GM19193 (cell line): Measurements from ENCODE around the gene CTSE.

Experiments used
- POLR2A ChIP-seq: IDR thresholded peaks from 4 replicates; pipeline ENCODE4 v1.6.1; 2011; ENCODE audit not compliant: insufficient read depth, insufficient read length; ENCODE audit errors: extremely low read depth

The CTSE gene

DNA sequence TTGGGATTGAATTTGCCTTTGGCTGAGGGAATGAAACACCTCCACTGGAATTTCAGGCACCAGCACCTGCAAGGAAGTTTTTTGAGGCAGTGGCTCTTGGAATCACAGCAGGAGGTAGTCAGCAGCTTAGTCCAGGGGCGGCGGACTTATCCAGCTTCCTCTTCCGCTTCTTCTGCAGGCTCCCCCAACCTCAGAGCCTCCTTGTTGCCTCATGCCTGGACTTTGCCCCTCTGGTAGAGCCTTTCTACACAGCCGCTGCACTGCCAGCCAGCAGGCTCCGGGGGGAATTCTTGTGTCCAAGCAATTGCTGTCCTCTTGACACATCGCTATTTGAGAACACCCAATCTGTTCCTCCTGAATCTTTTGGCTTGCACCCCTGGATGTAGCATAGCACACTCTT is 24.9 kb upstream of the CTSE start:
- TF ChIP-seq POLR2A, result peak; percentile 12

DNA sequence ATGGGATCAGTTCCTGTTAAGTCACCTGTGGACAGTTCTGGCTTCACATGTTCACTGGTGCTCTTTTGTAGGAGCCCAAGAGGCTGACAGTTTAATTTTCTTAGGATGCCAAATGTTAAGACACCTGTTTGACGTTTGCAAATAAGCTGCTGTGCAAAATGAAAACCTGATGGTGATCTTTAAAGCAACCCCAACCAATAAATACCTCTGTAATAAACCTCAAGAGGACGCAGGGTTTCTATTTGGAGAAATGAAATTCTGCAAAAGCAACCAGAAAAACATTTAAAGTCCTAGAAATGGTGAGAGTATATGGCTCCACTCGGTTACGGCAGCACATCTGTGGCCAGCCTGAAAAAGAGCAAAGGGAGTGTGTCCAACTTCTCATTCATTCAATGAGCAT is 23.6 kb upstream of the CTSE start:
- no peak for TF ChIP-seq POLR2A

DNA sequence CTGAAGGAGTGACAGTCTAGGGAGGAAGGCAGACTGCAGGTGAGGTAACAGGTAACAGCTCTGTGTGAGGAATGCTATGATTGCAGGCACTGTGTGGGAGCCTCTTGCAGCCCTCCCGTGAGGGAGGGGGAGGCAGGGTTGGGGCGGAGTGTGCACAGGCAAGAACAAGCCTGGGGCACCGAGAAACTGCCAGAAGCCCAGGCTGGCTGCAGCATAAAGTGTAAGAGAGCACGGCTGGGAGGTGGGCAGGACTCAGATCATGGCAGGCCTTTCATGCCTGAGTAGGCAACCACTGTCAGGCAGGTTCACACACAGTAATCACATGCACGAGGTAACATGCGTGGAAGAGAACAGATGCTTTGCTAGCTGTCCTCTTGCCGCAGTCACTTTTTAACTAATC is 17.9 kb upstream of the CTSE start:
- TF ChIP-seq POLR2A, result peak; percentile 42

DNA sequence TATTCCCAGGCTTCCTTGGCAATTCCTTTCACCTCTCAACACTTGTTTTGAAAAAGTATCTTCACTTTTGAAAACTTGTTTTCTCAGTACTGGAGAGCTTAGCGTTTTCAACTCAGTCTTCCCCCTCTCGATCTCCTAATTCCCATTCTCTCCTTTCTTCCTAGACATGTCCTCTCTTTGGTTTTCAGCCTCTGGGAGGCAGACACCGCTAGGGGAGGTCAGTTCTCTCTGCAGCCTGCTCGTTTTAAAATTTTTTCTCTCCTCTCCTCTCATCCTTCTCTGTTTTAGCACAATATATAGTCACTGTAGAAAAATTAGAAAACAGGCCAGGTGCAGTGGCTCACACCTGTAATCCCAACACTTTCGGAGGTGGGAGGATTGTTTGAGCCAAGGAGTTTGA is 16.6 kb upstream of the CTSE start:
- TF ChIP-seq POLR2A, result no peak

DNA sequence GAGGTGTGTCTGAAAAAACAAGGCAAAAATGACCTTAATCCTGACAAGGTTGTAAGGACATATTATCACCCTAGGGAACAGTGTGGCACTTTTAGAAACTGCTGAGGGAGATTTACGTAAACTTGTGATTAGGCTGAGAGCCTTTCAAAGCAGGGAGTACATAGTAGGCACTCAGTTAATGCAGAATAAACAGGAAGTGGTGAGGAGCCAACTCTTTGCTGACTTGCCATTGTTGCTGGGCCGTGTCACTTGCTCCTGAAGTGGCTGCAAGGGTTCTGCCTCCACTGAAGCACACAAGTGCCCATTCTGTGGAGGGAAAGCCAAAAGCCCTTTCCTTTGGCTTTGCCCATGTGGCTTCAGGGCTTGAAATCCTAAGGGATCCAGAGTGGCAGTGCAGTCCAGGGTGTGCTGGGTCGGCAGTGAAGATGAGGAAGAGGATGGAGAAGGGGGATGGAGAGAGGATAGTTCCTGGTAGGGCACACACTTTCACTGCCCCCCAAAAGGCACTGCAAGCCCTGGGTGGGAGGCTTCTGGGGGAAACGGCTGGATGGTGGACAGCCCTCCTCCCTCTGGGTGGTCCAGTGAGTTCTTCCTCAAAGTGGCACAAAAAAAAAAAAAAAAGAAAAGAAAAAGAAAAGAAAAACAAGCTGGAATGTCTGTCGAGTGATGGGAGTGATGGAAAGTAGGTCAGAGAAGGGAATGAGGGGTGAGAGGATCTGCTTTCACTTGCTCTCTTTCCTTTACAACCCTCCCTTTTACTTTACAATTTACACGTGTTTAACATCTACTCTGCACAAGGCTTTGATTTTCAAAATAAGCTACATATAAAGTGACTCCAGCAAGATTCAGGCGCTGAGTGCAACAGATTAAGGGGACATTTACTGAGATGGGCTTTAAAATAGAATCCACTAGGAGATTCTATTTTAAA is 15.6 kb upstream of the CTSE start:
- no peak for TF ChIP-seq POLR2A

DNA sequence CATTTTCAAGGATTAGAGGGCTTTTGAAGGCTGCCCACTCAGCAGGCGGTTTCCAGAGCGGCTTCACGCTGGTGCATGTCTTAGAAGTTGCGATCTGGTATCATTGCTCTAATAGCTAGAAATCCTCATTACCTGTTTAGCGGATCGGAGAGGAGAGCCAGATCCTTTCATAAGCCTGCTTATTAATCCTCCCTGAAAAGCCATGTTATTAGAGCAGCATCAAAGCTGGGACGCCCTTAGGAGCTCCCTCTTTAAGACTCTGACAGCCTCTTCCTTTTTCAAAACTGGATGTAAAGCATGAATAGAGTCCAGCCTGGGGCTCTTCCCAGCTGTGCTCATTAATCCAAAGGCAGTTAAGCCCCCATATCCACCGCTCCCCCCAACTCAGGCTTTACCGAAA is 13.9 kb upstream of the CTSE start:
- TF ChIP-seq POLR2A, result peak; percentile 47

DNA sequence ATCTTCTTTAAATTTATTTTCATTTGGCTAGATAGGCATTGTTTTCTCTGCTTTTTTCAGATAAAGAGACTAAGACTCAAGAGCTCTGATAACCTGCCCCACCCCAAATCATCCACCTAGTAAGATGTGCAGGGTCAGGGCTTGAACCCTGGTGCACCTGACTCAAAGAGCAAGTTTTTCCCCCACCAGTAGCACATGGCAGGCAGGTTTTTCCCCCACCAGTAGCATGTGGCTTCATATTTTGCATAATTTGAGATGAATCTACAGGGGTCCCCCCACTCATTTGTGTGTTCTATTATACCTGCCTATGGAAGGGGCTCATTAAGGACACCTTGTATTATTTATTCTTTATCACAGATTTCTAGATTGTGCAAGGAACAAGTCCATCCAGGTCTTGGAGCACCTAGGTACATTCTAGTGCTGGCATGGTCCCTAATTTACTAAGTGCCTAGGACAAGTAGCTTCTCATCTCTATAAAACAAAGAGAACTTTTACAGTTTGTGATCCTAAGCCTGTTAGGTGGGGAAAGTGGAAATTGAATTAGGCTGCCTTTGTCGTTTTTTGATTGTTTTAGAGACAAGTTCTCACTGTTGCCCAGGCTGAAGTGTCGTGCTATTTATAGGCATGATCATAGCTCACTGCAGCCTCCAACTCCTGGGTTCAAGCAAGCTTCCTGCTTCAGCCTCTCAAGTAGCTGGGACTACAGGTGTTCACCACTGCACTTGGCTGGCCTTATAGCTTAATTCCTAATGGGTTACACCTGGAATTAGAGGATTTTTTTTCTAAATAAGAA is 13.2 kb upstream of the CTSE start:
- peak; percentile 47 for TF ChIP-seq POLR2A

DNA sequence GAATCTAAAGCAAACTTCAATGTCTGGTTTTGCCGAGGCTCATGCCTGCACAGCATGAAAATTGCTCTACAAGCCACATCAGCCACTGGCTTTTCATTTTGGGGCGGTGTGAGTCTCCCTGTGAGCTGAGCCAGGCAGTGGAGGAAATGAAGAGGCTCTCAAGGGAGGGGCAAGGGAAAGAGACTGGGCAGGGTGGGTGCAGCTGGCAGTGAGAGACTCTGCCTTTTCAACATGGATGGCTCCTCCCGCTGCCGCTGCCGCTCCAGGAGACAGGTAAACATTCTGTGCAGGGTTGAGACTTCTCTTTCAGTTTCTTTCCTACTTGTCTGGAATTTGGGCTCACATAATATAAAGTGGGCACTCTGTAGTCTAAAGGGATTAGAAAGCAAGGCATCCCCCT is 11.3 kb upstream of the CTSE start:
- peak; percentile 58 for TF ChIP-seq POLR2A

DNA sequence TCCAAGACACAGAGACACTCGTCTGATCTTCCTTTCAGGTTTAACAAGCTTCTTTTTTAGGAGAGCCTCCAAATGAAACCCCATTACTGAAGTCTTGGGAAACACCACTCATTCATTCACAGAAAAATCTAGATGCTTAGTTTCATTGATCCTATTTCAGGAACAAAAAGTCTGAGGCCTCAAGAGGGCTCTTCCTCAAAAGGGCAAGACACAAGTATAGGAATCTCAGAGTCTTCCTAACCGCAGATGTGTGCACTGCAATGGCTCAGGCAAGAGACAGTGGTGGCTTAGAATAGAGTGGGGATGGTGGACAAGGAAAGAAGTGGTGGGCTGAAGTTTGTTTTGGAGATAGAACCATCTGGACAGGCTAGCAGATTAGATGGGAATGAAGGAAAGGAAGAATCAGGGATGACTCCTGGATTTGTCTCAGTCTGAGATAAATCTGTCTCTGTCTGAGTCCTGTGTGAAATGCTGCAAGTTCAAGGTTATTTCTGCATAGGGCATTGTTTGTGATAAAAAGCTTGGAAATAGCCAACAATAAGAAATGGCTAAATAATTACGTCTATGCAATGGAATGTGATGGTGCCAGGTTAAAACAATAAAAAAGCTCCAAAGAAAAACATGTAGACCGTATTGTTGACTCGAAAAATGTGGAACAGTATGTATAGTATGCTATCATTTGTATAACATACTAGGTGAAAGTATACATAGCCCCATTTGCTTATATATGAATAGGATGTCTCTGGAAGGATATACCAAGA is 8.9 kb upstream of the CTSE start:
- TF ChIP-seq POLR2A, result no peak

DNA sequence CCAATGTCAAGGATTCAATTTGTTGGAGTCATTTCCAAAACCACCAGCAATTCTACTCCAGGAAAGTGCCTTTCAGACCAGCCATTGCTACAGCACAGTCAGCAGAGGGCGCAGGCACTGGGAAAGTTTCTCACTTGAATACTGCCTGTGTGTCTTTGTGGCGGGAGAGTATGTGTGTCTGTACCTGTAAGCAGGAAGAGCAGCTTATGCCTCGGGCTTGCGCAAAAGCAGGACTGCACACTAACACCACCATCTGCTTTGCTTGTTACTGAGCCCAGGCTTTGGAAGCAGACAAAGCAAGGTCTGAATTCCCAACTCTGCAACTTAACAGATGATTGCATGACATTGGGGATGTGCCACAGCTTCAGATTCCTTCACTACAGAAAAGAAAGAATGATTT is 7.0 kb upstream of the CTSE start:
- no peak for TF ChIP-seq POLR2A

DNA sequence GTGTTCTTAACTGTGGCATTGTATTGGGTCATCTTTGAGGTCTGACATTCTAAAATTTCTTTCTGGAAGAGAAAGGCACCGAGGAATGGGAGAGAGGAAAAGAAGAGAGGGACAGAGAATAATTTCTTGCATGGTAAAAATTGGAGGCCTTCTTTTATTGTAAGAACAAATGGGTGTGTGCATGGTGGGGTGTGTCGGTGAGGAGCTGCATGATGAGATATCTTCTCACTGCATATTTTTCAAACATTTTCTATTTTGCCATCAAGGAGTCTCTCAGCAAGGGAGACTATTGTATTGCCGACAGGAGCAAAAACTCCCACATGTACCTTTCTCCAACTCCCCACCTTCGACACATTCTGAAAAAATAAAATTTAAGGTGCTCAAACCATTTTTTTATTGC is 6.5 kb upstream of the CTSE start:
- TF ChIP-seq POLR2A, result no peak

DNA sequence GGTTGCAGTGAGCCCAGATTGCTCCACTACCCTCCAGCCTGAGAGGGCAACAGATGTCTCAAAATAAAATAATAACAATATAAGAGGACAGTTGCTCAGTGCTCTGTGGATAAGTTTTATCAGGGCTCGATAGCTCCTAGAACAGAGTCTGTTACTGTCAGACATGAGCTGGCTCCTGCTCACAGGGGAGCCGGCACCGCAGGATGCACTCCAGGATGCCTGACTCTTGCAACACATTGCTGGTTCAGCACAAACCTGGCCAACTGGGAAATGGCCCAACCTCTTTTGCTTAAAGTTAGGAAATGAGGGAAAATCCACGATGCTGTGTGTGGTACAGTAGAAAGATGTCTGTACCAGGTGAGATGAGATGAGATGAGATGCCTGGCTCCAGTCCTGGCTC is 5.8 kb upstream of the CTSE start:
- TF ChIP-seq POLR2A, result no peak

DNA sequence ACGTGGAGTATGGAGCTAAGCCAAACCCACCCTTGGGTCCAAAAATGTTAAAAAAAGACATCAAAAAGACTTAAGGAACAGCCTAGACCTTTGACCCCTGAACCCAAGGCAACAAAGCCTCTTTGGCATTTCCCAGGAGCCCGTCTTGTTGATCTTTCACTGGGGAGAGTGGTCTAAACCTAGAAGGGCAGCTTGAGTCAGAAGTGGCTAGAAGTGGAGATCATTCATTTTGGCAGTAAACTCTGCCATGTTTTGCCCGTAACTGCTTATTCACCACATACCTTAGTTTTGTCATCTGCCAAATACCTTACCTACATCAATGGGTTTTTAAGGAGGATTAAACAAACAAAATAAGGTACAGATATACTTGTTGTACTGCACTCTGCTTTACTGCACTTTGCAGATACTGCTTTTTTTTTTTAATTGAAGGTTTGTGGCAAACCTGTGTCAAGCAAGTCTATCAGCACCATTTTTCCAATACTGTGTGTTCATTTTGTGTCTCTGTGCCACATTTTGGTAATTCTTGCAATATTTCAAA is 1.7 kb upstream of the CTSE start:
- no peak for TF ChIP-seq POLR2A

DNA sequence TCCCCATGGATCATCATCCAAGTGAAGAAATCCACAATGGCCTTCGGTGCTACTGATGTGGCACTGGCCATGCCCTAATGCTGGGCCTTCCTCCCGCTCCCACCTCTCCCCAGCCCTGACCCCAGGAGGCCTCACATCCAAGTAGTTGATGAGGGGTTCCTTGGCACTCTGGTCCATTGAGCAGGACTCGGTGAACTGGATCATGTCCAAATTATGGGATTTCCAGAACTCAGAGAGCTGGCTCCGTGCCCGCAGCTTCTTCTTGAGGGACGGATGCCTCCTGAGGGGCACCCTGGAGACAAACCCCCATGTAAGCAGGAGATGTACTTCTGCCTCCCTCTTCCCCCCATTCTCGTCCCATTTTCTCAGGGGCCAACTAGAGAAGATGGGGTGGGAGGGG is 929 bp downstream of the CTSE start:
- no peak for TF ChIP-seq POLR2A

DNA sequence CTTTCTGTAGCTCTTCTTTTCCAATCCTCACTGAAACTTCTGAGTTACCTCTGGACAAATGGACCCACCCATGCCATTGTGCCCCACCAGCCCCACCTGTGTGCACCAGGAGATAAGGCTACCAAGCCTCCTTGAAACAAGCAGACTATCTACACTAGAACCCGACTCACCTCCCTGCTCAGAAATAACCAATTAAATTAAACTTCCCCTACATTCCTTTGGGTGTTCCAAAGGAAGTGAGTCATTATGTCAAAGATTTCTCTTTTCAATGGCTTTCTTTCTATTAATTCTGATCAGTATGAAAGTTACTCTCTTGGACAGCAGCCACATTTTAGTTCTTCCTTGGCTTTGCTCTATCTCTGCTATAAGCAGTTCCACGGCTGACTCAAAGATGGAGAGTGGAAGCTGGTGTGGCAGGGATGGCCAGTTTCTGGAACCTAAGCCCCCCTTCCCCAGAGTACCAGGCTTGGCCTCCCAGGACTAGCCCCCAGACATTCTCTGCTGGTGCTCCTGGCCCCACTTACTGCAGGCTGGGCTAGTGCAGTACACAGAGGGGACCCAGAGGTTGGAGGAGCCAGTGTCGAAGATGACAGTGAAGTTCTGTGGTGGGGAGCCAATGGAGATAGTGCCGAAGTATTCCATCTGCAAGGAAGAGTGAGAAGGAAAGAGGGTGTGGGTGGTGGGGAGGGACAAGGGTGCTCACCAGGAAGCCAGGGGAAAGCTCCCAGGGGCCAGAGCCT is 1.9 kb downstream of the CTSE start:
- no peak for TF ChIP-seq POLR2A

DNA sequence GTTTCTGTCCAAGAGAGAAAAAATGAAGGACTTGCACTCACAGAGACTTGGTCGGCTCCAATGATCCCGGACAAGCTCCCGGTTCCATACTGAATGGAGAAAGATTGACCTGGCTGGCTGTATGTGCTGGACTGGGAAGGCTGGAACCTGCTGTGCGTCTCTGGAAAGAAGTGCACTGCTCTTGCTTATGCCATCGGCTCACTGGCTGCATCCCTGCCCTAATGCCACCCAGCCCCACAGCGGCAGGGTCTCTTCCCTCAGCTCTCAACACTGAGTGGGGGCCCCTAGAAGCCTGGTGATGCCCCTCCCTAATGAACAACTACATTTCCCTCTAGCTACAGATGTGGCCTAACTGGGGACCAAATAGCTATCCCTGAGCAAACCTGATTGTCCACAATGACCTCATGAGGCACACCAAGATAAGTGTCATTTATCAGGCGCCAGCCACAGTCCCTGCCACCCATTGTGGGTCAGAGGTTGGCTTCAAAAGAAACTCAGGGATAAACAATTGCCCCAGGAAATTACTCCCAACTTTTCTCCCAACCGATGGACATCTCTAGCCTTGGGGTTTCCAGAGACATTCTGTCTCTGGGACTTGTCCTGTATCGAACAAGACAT is 2.6 kb downstream of the CTSE start:
- no peak for TF ChIP-seq POLR2A
